ENCODE results near the gene IRF3.

GRCh38 chr19:49660338-49660961 is 5.2 kb downstream of the IRF3 start:
- TF ChIP-seq CTCF (IDR thresholded peaks at IDR 0.05; ENCODE audit: low read depth, low read length, poor library complexity, severe bottlenecking) (no peak), EZH2phosphoT487 (IDR thresholded peaks at IDR 0.05; ENCODE audit: borderline replicate concordance, low read length) (no peak)

All from DOHH2 (cell line).